Endothelial cell of coronary artery (primary cell): ENCODE data around the gene DRGX. TPM values are rescaled to one million over a fixed set of nuclear protein-coding genes. Genes with fewer than 3 reads are reported as not detected.

Experiments
- total RNA-seq: library from RNA; depleted of rRNA; stranded (reverse); fragments of >200 nt; gene quantifications from 2 replicates; pipeline ENCODE4 v1.2.3, GENCODE V29; 2014

DRGX gene
- total RNA-seq, result not detected in 2 replicates

GRCh38 chr10:49395741-49396665 lies at the start of gene DRGX:
TSS of gene DRGX (minus strand) at chr10:49396089. CDS start at chr10:49395440, 649 bp downstream.

Other genes with a start within 250 kb of the DRGX start
- gene TMEM273, start 207.7 kb downstream of the DRGX start, total RNA-seq, result 0.28 and 6.1 TPM in 2 replicates
- under 0.01 TPM in 1 of 2 replicates, not detected in the other for gene C10orf71, start 96.9 kb downstream of the DRGX start, total RNA-seq
- gene ERCC6, start 143.0 kb upstream of the DRGX start, total RNA-seq, result 46.0 and 47.1 TPM in 2 replicates
- under 0.01 TPM in 1 of 2 replicates, not detected in the other for gene SLC18A3, start 214.2 kb upstream of the DRGX start, total RNA-seq
- gene CHAT, start 217.9 kb upstream of the DRGX start, total RNA-seq, result not detected in 2 replicates